HG03354 (cell line): ENCODE results near the gene LRRC75B.
"Not testable (repeated sequence)": the region's sequence is repeated elsewhere in the genome, so short reads cannot be mapped to it uniquely, and the experiment has no call there.

Experiments
- ATAC-seq: cut with Tn5 transposase; IDR thresholded peaks from one replicate; pipeline ENCODE4 v1.9.1; 2021; ENCODE audit warnings: mild to moderate bottlenecking; ENCODE audit not compliant: unreplicated experiment, poor library complexity, severe bottlenecking

Gene LRRC75B

DNA sequence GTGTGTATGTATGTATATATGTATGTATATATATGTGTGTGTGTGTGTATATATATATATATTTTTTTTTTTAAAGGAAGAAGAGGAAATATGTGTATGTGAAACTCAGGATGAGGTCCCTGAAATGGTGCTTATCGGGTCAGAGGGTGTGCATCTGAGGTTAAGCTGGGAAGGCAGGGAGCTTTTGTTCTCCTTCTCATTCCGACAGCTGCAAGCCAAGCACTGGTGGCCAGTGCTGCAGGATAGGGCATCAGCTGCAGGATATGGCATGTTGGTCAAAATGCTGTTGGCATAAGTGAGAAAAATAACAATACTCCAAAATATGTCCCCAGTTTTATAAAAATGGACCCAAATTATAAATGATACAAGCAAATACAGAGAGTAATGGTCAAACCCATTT, 29.6 kb downstream of the LRRC75B start:
- no peak for ATAC-seq

DNA sequence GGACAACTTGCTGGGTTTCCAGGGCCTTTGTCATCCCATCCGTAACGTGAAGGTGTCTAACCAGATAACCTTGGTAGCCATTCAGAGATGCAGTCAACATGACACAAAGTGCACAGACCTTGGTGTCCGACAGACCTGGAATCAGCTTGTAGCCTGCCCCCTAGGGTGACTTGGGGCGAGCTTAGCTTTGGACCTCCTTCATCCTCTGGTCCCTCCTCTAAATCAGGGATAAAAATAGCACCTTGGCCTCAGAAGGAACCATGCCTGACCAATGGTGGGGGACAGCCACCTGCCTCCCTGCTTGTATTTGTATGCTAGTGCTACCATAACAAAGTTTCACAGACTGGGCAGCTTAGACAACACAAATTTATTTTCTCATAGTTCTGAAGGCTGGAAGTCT, 33.4 kb downstream of the LRRC75B start:
- no peak for ATAC-seq

DNA sequence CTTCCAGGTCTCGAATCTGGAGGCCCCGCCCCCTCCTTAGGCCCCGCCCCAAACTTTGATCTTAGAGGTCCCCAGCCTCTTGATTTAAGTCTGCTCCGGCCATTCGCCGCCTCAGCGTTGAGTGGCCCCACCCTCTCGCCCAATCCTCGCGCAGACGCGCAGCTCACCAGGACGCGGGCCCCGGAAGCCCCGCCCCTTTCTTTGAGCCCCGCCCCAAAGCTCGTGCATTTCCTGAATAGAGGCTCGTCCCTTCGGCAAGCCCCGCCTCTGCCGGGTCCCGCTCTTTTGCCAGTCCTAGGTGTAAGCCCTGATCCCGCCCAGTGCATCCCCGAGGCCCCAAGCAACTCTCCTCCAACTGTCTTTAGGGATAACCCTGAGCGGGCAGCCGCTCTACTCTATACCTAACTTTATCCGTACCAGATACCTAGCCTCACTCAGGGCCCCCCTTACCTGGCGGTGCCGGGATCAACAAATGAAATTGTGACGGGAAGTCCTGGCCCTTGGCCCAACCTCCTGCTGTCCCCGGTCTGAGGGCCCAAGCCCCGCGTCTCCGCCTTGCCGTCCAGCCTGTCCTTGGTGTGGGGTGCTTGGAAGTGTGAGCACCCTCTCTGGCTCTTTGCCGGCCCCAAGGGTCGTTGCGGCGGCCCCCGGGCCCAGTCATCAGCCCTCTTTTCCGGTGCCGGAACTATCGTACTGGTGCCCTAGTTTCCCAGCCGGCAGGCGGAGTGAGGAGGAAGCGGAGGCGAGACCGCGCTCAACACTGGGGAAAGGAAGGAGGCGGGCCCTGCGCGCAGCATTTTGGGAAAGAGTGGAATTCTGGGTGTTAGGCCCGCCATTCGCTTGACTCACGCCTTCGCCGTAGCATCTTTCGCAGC, 37.5 kb downstream of the LRRC75B start, which contains the start of gene SNRPD3:
Gene SNRPD3, plus strand, starts transcription at position 835 of the 875 bp plus-strand sequence. CDS start 1,676 bp downstream, outside the sequence.
- peak; percentile 79 for ATAC-seq

DNA sequence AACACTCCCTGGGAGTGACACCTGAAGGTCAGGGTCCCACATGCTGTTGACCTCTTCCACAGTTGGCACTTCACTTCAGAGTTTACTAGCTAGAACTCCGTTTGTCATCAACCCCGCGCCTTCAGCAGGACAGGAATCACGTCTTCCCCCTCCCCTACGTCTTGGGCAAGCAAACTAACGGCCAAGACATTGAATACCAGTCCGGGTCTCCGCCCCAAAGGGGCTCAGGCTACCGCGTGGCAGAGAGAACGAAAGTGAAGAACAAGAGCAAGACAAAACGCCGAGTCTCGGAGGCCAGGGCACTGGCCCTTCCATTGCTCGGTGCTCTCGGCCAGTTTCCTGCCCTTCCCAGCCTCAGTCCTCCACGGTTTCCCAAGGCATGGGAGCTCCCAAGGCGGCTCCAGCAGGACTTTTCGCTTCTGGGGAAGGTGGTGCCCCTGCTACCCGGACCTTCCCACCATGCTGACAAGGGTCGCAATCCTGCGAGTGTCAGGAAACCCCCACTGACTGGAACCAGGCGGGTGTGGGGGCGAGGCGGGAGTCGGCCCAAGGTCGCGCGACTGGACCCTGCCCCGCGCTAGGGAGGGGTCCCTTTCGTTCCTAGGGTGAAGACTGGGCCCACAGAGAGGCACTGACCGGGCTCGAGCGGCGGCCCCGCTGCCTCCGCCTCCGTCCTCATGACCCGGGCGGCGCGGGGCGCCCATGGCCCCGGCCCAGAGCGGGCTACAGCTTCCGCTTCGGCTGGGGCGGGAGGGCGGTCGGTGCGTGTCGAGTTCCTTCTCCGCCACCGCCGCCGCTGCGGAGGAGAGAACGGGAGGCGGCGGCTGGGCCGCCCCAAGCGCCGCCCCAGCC, 38.3 kb downstream of the LRRC75B start, which contains the start of gene GUCD1:
Gene GUCD1, minus strand, starts transcription at position 826 of the 852 bp plus-strand sequence. Its CDS starts 147 bp downstream, at position 679.
- peak; percentile 7 for ATAC-seq

DNA sequence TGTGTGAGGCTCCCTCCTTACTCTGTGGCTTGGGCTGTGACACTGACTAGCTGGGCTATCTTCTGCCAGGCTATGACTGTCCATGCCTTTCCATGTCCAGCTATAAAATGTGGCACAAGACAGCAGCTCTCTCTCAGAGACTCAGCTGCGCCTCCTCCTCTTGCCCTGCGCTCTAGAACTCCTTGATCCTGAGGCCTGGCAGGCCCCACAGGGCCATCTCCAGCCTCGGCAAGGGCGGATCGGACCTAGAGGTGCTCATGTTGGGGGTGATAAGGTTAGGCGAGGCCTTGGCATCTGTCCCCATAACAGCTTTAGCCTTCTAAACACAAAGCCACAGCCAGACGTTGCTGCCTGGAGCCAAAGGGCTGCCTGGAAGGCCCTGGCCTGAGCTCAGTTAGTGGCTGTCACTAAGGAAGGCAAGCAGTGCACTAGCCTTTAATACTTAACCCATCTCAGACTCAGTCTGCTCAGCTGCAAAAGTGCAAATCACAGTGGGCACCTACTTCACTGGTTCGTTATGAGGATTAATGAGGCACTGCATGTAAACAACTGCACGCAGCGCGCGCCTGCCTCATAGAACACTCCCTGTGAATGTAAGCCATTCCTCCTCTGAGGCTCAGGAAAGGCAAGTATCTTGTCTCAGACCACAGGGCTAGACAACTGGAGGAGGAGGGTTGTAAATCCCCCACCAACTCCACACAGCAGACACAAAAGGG, 39.1 kb downstream of the LRRC75B start:
- no peak for ATAC-seq

DNA sequence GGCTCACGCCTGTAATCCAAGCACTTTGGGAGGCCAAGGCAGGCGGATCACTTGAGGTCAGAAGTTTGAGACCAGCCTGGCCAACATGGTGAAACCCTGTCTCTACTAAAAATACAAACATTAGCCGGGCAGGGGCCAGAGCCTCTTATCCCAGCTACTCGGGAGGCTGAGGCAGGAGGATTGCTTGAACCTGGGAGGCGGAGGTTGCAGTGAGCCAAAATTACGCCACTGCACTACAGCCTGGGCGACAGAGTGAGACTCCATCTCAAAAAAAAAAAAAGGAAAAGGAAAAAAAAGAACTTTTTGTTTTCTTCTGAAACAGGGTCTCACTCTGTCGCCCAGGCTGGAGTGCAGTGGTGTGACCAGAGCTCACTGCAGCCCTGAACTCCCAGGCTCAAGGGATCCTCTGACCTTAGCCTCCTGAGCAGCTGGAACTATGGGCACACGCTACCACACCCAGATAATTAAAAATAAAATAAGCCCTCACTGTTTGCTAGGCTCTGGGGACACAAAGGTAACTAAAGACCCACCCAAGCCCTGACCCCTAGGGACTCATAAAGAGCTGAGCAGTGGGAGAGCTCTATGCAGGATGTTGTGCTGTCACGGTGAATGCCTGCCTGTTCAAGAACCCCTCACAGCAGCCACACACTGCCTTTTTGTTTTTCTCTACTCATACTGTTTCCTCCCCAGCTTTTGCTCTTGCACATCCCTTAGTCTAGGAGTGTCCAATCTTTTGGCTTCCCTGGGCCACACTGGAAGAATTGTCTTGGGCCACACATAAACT, 40.2 kb downstream of the LRRC75B start:
- ATAC-seq, result not testable (repeated sequence)

DNA sequence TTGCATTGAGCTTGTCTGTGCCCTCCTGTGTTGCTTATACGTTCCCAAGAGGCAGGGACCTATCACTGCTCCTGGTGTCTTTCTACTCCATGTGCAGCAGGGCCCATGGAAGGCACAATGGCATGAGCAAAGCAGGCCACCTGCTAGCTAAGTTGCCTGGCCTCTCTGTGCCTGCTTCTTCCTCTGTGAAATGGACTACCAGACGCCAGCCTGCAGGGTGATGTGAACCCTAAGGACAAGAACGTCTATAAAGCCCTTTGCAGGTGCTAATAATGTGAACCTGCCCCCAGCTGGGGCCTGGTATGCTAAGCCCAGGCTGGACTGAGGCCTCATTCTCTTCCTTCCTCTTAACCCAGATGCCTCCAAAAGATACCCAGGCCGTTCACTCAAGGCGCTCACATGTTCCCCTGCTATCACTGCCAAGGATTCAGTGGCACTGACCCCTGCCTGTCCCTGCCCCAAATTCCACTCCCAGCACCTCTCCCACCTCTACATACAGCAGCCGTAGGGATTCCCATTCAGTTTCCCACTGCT, 41.9 kb downstream of the LRRC75B start:
- ATAC-seq, result no peak

DNA sequence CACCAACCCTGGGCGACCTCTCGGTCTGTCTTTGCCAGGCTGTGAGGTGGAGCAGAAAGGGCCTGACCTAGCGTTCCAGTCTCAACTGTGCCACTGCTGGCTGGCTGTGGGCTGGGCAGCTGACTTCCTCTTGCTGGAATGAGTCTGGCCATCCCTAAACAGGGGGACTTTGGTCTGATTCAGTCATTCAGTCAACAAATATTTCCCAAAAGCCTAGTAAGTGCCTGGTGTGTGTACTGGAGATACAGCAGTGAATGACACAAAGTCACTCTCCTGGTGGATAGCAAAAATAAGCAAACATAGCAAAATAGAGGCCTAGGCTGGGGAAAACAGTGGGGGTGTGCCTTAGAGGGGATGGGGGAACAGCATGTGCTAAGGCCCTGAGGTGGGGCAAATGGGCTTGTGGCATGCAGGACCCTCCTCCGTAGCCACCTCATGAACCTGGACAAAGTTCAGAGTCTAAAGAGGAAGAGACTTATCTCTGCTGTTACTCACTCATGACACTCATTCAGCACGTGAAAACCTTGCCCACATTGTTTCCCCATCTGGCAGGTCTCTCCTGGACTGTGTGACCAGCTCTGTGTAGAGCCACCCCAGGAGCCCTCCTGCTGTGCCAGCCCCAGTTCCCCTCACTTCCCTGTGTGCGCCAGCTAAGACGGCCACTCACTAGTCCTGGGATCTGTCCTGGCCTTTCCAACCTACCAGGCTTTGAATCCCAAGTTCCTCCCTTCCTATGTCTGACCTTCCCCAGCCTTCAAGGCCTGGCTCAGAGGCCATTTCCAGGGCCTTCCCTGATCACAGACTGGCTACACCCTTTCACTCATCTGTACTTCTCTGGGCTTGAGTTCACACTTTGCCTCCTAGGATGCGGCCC, 42.6 kb downstream of the LRRC75B start:
- ATAC-seq, result no peak

DNA sequence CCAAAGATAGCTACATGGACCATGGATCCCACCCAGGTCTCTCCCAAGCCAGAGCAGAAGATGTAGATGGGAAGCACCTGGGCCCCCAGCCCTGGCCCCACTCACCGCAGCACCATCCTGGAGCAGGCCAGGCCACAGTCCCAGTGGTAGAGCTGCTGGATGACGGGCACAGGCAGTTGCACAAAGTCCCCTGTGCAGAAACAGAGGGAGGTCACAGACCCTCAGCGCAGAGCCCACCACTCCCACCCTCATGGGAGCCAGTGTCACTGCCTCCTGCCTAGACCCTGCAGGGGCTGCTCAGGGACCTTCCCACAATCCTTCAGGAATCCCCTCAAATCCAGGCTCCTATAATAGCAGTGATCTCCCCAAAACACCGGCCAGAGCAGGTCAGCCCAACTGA, 44.1 kb downstream of the LRRC75B start:
- no peak for ATAC-seq

DNA sequence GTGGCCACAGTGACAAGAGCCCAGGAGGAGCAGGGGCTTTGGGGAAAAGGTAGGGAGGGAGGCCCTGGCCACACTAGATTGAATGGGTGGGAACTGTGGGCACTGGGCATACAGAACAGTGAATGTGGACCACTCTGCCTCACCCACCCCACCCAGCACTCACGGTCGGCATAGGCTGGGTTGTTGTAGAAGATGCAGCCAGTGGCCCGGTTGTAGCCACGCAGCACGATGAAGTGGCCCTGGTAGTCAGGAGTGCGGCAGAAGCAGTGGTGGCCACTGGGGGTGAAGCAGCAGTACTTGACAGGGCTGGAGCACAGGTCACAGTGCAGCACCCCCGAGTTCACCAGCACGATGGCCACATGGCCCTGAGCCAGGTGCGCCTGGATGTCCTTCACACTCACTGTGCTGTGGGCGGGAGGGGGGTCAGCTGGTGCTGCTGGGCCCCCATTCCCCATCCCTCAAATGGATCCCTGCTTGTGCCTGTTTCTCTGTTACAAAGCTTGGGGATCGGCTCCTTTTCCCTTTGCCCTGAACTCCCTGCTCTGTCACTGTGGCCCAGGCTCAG, 49.1 kb downstream of the LRRC75B start:
- ATAC-seq, result no peak

DNA sequence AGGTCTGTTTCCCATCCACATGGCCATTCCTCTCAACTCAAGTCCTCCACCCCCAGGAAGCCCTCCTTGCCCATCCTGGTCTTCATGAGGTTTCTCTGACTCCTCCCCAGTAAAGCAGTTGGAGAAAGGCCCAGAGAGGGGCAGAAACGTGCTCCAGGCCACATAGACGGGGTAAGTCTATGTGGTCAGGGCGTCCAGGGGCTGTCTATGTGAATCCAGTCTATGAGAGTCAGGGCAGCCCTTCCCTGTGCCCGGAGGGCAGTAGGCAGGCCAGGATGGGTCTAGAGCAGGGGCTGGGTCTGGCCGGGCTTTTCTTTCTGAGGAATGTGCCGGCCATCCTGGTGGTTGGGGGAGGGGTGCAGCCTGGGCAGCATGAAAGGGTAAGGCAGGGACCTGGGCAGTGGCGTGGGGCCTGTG, 49.7 kb downstream of the LRRC75B start:
- no peak for ATAC-seq

DNA sequence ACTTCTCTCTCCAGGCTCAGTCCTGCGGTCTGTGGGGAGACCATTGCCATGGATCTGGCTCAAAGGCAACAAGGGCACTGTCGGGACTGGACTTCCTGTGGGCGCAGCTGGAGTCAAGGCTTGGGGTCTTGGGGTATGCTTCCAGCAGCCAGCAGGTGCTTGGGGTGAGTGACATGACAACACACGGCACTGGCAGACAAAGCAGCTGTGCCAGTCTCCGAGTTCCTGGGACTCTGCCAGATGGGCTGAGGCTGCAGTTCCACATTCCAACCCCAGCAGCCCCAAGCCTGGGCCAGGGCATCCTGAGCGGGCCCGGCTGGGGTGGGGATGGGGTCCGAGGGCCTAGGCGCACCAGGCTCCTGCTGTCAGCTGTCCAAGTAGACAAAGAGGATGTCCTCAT, 50.2 kb downstream of the LRRC75B start:
- no peak for ATAC-seq

DNA sequence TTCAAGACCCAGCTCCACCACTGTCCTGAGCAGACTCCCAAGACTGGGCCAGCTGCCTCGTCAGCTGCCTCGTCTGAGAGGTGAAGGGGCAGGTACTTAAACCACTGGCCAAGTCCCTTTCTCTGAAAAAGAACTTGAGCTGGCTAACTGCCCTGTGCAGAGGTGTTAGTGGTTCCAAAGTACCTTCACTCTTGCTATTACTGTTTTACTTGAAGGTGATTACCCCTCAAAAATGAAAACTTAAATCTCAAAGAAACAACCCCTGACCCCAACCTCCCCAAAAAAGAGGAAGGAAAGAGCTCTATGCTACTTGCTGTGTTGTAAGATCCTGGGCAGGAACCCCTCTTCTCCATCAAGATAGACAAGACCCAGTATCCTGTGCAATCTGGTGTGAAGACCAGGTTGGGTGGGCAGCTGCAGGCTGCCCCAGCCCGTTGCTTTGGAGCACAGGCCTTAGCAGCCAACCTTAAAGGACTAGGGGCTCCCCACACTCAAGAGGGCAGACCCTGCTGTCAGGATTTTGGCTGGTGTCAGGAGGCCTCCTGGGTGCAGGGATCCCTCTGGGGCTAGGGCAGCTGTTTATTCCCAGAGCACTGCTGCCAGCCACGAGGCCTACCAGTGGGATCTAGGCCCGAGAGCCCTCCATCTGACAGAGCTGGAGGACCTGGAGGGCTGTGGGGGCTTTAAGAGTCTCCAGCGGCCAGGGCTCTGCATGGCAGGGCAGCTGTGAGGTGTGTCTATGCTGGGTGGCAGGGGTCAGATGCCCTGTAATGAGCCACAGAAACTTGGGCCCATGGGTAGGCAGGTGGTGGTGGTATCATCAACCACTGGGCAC, 51.0 kb downstream of the LRRC75B start:
- ATAC-seq, result no peak

DNA sequence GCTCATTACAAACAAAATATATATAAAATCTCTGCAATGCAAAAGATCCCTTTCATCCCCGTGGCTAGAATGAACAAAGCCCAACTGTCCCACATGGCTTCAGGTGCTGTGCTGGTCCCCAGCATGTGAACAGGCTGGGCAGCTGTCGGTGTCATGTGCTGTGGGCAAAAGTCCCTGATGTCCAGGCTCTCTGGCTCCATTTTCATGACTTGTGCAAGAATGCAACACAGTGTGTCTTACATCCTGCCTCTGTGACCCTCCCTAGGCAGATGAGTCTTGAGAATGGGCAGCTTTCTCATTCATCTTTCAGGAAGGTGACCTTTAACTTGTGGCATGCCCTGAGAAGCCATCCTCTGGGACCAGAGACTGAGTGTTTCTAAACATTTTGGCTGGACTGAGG, 52.4 kb downstream of the LRRC75B start:
- ATAC-seq, result no peak

DNA sequence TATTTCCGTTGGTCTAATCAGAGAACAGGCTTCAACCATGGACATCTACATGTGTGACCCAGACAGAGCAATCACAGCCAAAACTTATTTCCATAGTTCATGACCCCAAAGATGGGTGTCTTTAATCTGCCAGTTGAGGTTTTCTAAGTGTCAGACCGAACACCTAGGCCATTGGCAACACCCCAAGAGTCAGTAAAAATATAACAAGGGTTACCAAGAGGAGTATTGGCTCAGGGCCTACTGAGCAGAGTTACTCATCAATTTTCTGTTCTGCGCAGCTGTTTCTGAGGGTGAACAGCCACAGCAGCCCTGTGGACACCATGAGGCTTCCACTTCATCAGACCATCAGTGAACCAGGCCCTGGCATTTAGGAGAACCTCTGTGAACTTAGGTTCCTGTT, 56.8 kb downstream of the LRRC75B start:
- ATAC-seq, result no peak
